ENCODE measurements around the gene FXYD1.

FXYD1 gene

DNA sequence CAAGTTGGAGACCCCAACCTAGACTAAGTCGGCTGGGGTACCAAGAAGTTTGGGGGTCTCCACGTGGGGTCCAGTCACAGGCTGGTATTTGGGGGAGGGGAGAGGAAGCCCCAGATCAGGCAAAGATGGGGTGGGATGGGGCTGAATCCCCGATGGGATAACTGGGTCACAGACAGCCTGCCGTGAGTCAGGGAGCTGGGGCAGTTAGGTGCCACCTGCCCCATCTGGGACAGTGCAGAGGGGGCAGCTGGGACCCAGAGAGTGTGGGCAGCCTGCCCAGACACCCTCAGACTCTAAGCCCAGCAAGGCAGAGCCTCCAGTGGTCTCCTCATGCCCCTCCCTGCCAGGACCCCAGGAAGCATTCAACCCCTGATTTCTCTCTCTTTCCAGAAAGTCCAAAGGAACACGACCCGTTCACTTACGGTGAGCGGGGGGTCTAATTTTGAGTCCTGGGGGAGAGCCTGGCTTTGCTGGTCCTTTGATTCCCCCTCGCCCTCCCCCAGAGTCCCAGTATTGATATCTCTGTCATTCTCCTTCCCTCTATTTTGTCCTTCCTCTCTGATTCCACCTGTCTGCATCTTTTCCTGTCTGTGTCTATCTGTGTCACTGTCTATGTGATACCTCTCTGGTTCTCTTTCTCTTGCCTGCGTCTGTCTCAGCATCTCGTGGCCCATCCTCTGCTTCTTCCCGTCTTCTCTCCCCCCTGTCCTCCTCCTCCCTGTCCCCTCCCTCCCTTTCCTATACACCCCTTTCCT is 1.8 kb downstream of the FXYD1 start:
- no peak for DNase-seq (ENCODE audit: low read depth)
- no peak overlapping the region for H3K4me3 ChIP-seq (ENCODE audit: control insufficient read depth, low read depth, low read length)

GRCh38 chr19:35140962-35141836 is 2.6 kb downstream of the FXYD1 start:
- no peak for DNase-seq (ENCODE audit: low read depth)
- TF ChIP-seq, protein P1, sequence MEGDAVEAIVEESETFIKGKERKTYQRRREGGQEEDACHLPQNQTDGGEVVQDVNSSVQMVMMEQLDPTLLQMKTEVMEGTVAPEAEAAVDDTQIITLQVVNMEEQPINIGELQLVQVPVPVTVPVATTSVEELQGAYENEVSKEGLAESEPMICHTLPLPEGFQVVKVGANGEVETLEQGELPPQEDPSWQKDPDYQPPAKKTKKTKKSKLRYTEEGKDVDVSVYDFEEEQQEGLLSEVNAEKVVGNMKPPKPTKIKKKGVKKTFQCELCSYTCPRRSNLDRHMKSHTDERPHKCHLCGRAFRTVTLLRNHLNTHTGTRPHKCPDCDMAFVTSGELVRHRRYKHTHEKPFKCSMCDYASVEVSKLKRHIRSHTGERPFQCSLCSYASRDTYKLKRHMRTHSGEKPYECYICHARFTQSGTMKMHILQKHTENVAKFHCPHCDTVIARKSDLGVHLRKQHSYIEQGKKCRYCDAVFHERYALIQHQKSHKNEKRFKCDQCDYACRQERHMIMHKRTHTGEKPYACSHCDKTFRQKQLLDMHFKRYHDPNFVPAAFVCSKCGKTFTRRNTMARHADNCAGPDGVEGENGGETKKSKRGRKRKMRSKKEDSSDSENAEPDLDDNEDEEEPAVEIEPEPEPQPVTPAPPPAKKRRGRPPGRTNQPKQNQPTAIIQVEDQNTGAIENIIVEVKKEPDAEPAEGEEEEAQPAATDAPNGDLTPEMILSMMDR (IDR thresholded peaks at IDR 0.05; ENCODE audit: control insufficient read depth, insufficient read depth, low read depth, low read length, missing control alignments), result peak; percentile 54
- H3K4me3 ChIP-seq (ENCODE audit: control insufficient read depth, low read depth, low read length), result no peak overlapping the region

More for the DNA sequence above, 1.8 kb downstream of the FXYD1 start:
- TF ChIP-seq, protein P1 (IDR thresholded peaks at IDR 0.05; ENCODE audit: control insufficient read depth, insufficient read depth, low read depth, low read length, missing control alignments), result no peak

GRCh38 chr19:35141837-35142605 is 3.4 kb downstream of the FXYD1 start:
- no peak for DNase-seq (ENCODE audit: low read depth)
- H3K4me3 ChIP-seq (ENCODE audit: control insufficient read depth, low read depth, low read length), result no peak overlapping the region
- TF ChIP-seq, protein P1 (IDR thresholded peaks at IDR 0.05; ENCODE audit: control insufficient read depth, insufficient read depth, low read depth, low read length, missing control alignments), result no peak

DNA sequence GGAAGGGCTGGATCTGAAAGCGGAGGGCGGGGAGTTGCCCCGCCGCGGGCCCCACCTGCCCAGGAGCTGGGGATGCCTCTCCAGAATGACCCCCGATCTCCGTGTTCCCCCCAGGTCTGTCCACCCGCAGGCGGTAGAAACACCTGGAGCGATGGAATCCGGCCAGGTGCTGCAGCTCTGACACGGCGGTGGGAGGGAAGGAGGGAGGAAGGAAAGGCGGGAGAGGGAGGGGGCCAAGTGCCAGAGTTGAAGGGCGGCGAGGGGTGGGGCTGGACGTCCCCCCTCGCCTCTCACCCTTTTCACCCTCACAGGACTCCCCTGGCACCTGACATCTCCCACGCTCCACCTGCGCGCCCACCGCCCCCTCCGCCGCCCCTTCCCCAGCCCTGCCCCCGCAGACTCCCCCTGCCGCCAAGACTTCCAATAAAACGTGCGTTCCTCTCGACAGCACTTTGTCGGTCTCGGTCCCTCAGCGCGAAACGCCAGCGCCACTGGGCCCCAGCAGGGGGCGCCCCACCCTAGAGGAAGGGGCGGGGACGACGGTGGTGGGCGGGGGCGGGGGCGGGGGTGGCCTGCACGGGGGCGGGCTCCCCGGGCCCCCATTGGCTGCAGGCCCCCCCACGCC is 4.1 kb downstream of the FXYD1 start:
- H3K4me3 ChIP-seq (ENCODE audit: control insufficient read depth, low read depth, low read length), result no peak overlapping the region
- DNase-seq (ENCODE audit: low read depth), result no peak
- TF ChIP-seq, protein P1 (IDR thresholded peaks at IDR 0.05; ENCODE audit: control insufficient read depth, insufficient read depth, low read depth, low read length, missing control alignments), result peak; percentile 51

GRCh38 chr19:35143231-35143715 is 4.6 kb downstream of the FXYD1 start, which contains the start of gene FXYD7:
FXYD7 (plus strand) TSS chr19:35143255; CDS start chr19:35143334, 79 bp downstream.
- no peak within 1 kb of the TSS for H3K4me3 ChIP-seq (ENCODE audit: control insufficient read depth, low read depth, low read length)
- no peak for DNase-seq (ENCODE audit: low read depth)
- TF ChIP-seq, protein P1 (IDR thresholded peaks at IDR 0.05; ENCODE audit: control insufficient read depth, insufficient read depth, low read depth, low read length, missing control alignments), result no peak

Measured in AG09309 (cell line).